NT2/D1 (cell line): ENCODE data around the gene GALNT18.

Experiments
- SUZ12 ChIP-seq: IDR thresholded peaks from 2 replicates; pipeline ENCODE4 v1.6.1; 2011; ENCODE audit not compliant: insufficient read length, insufficient read depth; ENCODE audit errors: extremely low read depth
- YY1 ChIP-seq: IDR thresholded peaks from 2 replicates; pipeline ENCODE4 v1.6.1; 2011; ENCODE audit not compliant: insufficient read length, insufficient read depth
- ZNF274 ChIP-seq: IDR thresholded peaks from 2 replicates; pipeline ENCODE4 v1.6.1; 2011; ENCODE audit warnings: mild to moderate bottlenecking, low read depth, low read length

GRCh38 chr11:11311169-11311568 lies 310.6 kb downstream of the GALNT18 start:
- TF ChIP-seq ZNF274 (no peak), YY1 (no peak), SUZ12 (no peak)
